ENCODE measurements around the gene UGT1A5.

UGT1A5 gene

DNA sequence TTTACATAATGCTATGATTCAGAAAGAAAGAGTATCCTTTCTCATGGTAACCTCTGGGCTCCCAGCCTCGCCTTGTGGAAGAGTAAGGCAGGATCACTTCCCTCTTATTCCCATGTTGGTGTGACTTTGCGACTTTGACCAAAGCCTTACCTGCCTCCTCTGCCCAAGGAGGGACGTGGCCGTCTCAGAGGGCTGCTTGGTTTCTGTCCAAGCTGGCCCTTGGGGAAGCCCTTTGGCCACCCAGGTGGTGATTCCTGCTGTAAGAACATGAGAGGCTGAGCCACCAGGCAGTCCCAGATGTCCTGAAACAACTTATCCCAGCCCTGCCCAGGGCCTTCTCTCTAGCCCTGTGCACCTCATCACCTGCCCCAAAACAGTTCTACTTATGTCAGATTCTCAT is 14.0 kb upstream of the UGT1A5 start:
- TF ChIP-seq SIN3A (IDR thresholded peaks at IDR 0.05; ENCODE audit: borderline replicate concordance, insufficient read depth, low read length) (no peak), POLR2AphosphoS5 (IDR thresholded peaks at IDR 0.05; ENCODE audit: low read depth, low read length) (no peak), FOXP2 (optimal IDR thresholded peaks at IDR 0.05; ENCODE audit: borderline replicate concordance, extremely low read depth, extremely low read length, insufficient read depth) (no peak), TAF1 (IDR thresholded peaks at IDR 0.05; ENCODE audit: borderline replicate concordance, insufficient read depth, low read length) (no peak)
- TF ChIP-seq, protein P1, sequence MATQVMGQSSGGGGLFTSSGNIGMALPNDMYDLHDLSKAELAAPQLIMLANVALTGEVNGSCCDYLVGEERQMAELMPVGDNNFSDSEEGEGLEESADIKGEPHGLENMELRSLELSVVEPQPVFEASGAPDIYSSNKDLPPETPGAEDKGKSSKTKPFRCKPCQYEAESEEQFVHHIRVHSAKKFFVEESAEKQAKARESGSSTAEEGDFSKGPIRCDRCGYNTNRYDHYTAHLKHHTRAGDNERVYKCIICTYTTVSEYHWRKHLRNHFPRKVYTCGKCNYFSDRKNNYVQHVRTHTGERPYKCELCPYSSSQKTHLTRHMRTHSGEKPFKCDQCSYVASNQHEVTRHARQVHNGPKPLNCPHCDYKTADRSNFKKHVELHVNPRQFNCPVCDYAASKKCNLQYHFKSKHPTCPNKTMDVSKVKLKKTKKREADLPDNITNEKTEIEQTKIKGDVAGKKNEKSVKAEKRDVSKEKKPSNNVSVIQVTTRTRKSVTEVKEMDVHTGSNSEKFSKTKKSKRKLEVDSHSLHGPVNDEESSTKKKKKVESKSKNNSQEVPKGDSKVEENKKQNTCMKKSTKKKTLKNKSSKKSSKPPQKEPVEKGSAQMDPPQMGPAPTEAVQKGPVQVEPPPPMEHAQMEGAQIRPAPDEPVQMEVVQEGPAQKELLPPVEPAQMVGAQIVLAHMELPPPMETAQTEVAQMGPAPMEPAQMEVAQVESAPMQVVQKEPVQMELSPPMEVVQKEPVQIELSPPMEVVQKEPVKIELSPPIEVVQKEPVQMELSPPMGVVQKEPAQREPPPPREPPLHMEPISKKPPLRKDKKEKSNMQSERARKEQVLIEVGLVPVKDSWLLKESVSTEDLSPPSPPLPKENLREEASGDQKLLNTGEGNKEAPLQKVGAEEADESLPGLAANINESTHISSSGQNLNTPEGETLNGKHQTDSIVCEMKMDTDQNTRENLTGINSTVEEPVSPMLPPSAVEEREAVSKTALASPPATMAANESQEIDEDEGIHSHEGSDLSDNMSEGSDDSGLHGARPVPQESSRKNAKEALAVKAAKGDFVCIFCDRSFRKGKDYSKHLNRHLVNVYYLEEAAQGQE (IDR thresholded peaks at IDR 0.05; ENCODE audit: insufficient read depth in 1 of 2, low read depth in 2 of 2, low read length in 2 of 2) = no peak

- TF ChIP-seq, protein P1 (IDR thresholded peaks at IDR 0.05; ENCODE audit: insufficient read depth in 1 of 2, low read depth in 2 of 2, low read length in 2 of 2) = no peak
- no peak for TF ChIP-seq FOXP2 (optimal IDR thresholded peaks at IDR 0.05; ENCODE audit: borderline replicate concordance, extremely low read depth, extremely low read length, insufficient read depth)
- TF ChIP-seq POLR2AphosphoS5 (IDR thresholded peaks at IDR 0.05; ENCODE audit: low read depth, low read length) = no peak
- no peak for TF ChIP-seq TAF1 (IDR thresholded peaks at IDR 0.05; ENCODE audit: borderline replicate concordance, insufficient read depth, low read length)
- TF ChIP-seq SIN3A (IDR thresholded peaks at IDR 0.05; ENCODE audit: borderline replicate concordance, insufficient read depth, low read length) = no peak
These were observed 13.2 kb upstream of the UGT1A5 start for GRCh38 chr2:233699424-233700027.

DNA sequence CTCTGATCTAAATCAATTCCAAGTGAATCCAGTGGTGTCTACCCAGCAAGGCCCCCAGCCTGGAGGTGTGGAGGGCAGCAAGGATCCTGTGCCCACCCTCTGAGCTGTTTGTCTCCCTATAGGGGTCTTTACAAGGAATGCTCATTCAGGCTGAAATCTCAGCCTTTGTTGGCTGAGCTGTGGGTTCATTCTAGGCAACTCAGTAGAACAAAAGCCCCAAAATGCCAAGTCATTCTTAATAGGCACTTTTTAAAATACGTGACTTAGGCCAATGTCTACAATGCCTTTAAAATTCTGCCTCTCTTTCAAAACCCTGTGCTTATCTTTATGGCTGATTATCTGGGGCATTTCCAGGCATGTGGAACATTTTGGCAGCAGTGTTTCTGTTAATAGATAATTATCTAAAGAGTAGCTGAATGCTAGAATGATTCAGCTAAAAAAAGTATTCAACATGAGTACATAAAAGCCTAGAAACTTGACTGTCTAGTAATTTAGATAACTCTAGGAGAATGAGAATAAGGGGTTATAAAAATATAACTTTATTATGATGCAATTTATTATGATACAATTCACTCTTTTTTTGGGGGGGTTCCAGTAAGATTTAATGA is 12.6 kb upstream of the UGT1A5 start:
- TF ChIP-seq TAF1 (IDR thresholded peaks at IDR 0.05; ENCODE audit: borderline replicate concordance, insufficient read depth, low read length) (no peak), SIN3A (IDR thresholded peaks at IDR 0.05; ENCODE audit: borderline replicate concordance, insufficient read depth, low read length) (no peak)

DNA sequence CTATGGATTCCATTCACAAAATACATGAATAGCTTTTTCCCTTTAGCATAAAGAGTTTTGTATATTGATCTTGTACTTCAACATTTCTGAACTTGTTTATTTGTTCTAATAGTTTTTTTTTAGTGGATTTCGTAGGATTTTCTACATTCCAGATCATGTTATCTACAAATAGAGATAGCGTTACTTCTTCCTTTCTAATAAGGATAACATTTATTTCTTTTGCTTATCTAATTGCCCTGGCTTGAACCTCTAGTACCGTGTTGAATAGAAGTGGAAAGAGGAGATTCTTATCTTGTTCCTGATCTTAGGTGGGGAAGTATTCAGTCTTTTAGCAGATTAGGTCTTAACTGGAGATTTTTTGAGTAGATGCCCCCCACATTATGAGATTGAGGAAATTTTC is 10.5 kb upstream of the UGT1A5 start:
- TF ChIP-seq, protein P1 (IDR thresholded peaks at IDR 0.05; ENCODE audit: insufficient read depth in 1 of 2, low read depth in 2 of 2, low read length in 2 of 2) = no peak
- no peak for TF ChIP-seq POLR2AphosphoS5 (IDR thresholded peaks at IDR 0.05; ENCODE audit: low read depth, low read length)
- TF ChIP-seq FOXP2 (optimal IDR thresholded peaks at IDR 0.05; ENCODE audit: borderline replicate concordance, extremely low read depth, extremely low read length, insufficient read depth) = no peak
- no peak for TF ChIP-seq SIN3A (IDR thresholded peaks at IDR 0.05; ENCODE audit: borderline replicate concordance, insufficient read depth, low read length)
- TF ChIP-seq TAF1 (IDR thresholded peaks at IDR 0.05; ENCODE audit: borderline replicate concordance, insufficient read depth, low read length) = no peak

DNA sequence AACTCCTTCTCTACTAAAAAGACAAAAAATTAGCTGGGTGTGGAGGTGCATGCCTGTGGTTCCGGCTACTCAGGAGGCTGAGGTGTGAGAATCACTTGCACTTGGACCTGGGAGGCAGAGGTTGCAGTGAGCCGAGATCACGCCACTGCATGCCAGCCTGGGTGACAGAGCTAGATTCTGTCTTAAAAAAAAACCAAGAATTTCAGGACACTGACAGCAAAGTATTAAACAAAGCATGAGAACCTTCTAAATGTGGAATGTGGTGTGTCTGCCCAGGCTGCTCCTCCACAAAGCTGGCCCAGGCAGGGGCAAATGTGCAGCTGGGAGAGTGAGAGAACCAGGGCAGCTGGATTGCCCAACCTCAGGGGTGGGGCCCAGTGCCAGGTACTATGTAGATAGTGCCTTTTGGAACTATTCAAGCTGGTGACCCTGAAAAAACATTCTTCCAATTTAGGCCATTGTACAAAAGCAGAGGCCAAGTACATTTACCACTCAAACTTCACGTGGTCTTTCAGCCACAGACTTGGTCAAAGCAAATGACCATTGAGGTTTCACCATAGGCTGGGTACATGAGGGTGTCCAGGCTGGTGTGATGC is 6.7 kb upstream of the UGT1A5 start:
- TF ChIP-seq FOXP2 (optimal IDR thresholded peaks at IDR 0.05; ENCODE audit: borderline replicate concordance, extremely low read depth, extremely low read length, insufficient read depth) (no peak), POLR2AphosphoS5 (IDR thresholded peaks at IDR 0.05; ENCODE audit: low read depth, low read length) (no peak), TAF1 (IDR thresholded peaks at IDR 0.05; ENCODE audit: borderline replicate concordance, insufficient read depth, low read length) (no peak), SIN3A (IDR thresholded peaks at IDR 0.05; ENCODE audit: borderline replicate concordance, insufficient read depth, low read length) (no peak)
- TF ChIP-seq, protein P1 (IDR thresholded peaks at IDR 0.05; ENCODE audit: insufficient read depth in 1 of 2, low read depth in 2 of 2, low read length in 2 of 2) = no peak
